A549 (cell line): Measurements from ENCODE around the gene FADS3. TPM values are rescaled to one million over a fixed set of nuclear protein-coding genes. Genes with fewer than 3 reads are reported as not detected.
A peak's percentile ranks its signal among the peaks of the same experiment; 100 is the strongest.

Experiments
- ATAC-seq, 2 experiments: fragments of 200-7000 bp in 1 of 2; fragments of >200 bp in 1 of 2; cut with Nextera tagmentation in 1 of 2; cut with Tn5 transposase in 1 of 2; 3 replicates each; pipeline versions ENCODE4 v1.8.0 to v1.9.1; 2018 to 2020; ENCODE audit warnings: mild to moderate bottlenecking in 1 of 2, moderate library complexity in 1 of 2
- CTCF ChIA-PET: fragments of 300-600 bp; sonication (Branson Sonifier 250); formaldehyde crosslinking; extraction: SDS; loops from one replicate; lab custom pipeline; 2021; ENCODE audit warnings: antibody characterized with exemption, inconsistent platforms; lab: Yijun Ruan, JAX
- POLR2A ChIA-PET: fragments of 350-600 bp; formaldehyde crosslinking; extraction: SDS; loops from one replicate; lab custom pipeline; 2021; ENCODE audit warnings: antibody characterized with exemption, inconsistent platforms; lab: Yijun Ruan, JAX
- DNase-seq, 2 experiments: peaks; one replicate each; pipeline versions ENCODE4 v3.0.0 to v3.0.0-alpha.2; 2011 to 2016; ENCODE audit warnings: low read depth in 1 of 2, low spot score in 1 of 2
- FAIRE-seq: peaks from 2 replicates; lab custom pipeline; 2011; peaks lifted over from hg19 to GRCh38; lab: Jason Lieb, UNC
- H3K27ac ChIP-seq, 2 experiments: fragments of >200 bp; sonication (Bioruptor Twin); formaldehyde crosslinking; 3 replicates each; pipeline ENCODE4 v1.5.1; 2016 to 2017
- H3K4me1 ChIP-seq: fragments of >200 bp; sonication (Bioruptor Twin); formaldehyde crosslinking; 3 replicates; pipeline ENCODE4 v1.6.1; 2016
- H3K4me2 ChIP-seq: fragments of >200 bp; sonication (Bioruptor Twin); formaldehyde crosslinking; 3 replicates; pipeline ENCODE4 v1.6.1; 2016
- H3K4me3 ChIP-seq: fragments of >200 bp; sonication (Bioruptor Twin); formaldehyde crosslinking; 3 replicates; pipeline ENCODE4 v1.5.1; 2016
- H3K9me3 ChIP-seq: fragments of >200 bp; sonication (Bioruptor Twin); formaldehyde crosslinking; 3 replicates; pipeline ENCODE4 v1.6.1; 2016
- CBX2 ChIP-seq: fragments of 200-600 bp; sonication (generic); IDR thresholded peaks from 2 replicates; pipeline ENCODE4 v1.6.1; 2016; ENCODE audit warnings: low read depth, mild to moderate bottlenecking, borderline replicate concordance
- CHD2 ChIP-seq: fragments of 150-350 bp; IDR thresholded peaks from 2 replicates; pipeline ENCODE4 v1.6.1; 2014; ENCODE audit warnings: low read length; ENCODE audit not compliant: partially characterized antibody
- CHD4 ChIP-seq: fragments of 200-600 bp; sonication (generic); IDR thresholded peaks from 2 replicates; pipeline ENCODE4 v1.6.1; 2016; ENCODE audit warnings: antibody characterized with exemption, mild to moderate bottlenecking, borderline replicate concordance
- EHF ChIP-seq: fragments of 250-450 bp; sonication (Bioruptor Pico); IDR thresholded peaks from 2 replicates; pipeline ENCODE4 v1.5.0; 2020; ENCODE audit warnings: mild to moderate bottlenecking
- EP300 ChIP-seq, 2 experiments: fragments of >200 bp; sonication (Bioruptor Twin); formaldehyde crosslinking; IDR thresholded peaks; 2 replicates in 1 of 2; 3 replicates in 1 of 2; pipeline ENCODE4 v1.6.1; 2016 to 2017
- ESRRA ChIP-seq: fragments of 150-350 bp; IDR thresholded peaks from 2 replicates; pipeline ENCODE4 v1.6.1; 2014; ENCODE audit warnings: mild to moderate bottlenecking, low read length, borderline replicate concordance
- FOXS1 ChIP-seq: fragments of 250-450 bp; sonication (Bioruptor Pico); IDR thresholded peaks from 2 replicates; pipeline ENCODE4 v1.5.0; 2020; ENCODE audit warnings: mild to moderate bottlenecking, moderate library complexity
- GATA3 ChIP-seq: IDR thresholded peaks from 2 replicates; pipeline ENCODE4 v1.6.1; 2012; ENCODE audit warnings: borderline replicate concordance
- HDAC2 ChIP-seq: fragments of 200-600 bp; sonication (generic); IDR thresholded peaks from 2 replicates; pipeline ENCODE4 v1.6.1; 2016
- HEYL ChIP-seq: fragments of 250-450 bp; sonication (Bioruptor Pico); IDR thresholded peaks from 2 replicates; pipeline ENCODE4 v1.8.0; 2021; ENCODE audit warnings: mild to moderate bottlenecking, moderate library complexity
- JUN ChIP-seq, 2 experiments: fragments of >200 bp; sonication (Bioruptor Twin); formaldehyde crosslinking; IDR thresholded peaks; 2 replicates in 1 of 2; 3 replicates in 1 of 2; pipeline ENCODE4 v1.6.1; 2016 to 2017
- KDM5A ChIP-seq: fragments of 200-600 bp; sonication (generic); IDR thresholded peaks from 2 replicates; pipeline ENCODE4 v1.6.1; 2016; ENCODE audit warnings: antibody characterized with exemption, mild to moderate bottlenecking
- MAZ ChIP-seq: fragments of 150-350 bp; IDR thresholded peaks from 2 replicates; pipeline ENCODE4 v1.6.1; 2014; ENCODE audit warnings: antibody characterized with exemption, low read depth, low read length, borderline replicate concordance
- MYC ChIP-seq: IDR thresholded peaks from 2 replicates; pipeline ENCODE4 v1.6.1; 2012; ENCODE audit warnings: mild to moderate bottlenecking, inconsistent platforms, low read length, improper control_type of control experiment, borderline replicate concordance
- NFE2L2 ChIP-seq: fragments of 150-350 bp; conservative IDR thresholded peaks from 2 replicates; pipeline ENCODE4 v1.6.1; 2014; ENCODE audit warnings: low read length
- NR3C1 ChIP-seq: fragments of >200 bp; sonication (Bioruptor Twin); formaldehyde crosslinking; IDR thresholded peaks from 3 replicates; pipeline ENCODE4 v1.6.1; 2017
- POLR2A ChIP-seq: IDR thresholded peaks from 2 replicates; pipeline ENCODE4 v1.6.1; 2012; ENCODE audit warnings: mild to moderate bottlenecking, low read length
- POLR2AphosphoS2 ChIP-seq: conservative IDR thresholded peaks from 2 replicates; pipeline ENCODE4 v1.6.1; 2012; ENCODE audit warnings: low read length, improper control_type of control experiment, inconsistent platforms
- RAD21 ChIP-seq, 2 experiments: fragments of >200 bp in 1 of 2; sonication (Bioruptor Twin) in 1 of 2; formaldehyde crosslinking in 1 of 2; IDR thresholded peaks in 1 of 2; conservative IDR thresholded peaks in 1 of 2; 2 replicates in 1 of 2; 3 replicates in 1 of 2; pipeline ENCODE4 v1.6.1; 2012 to 2018; ENCODE audit warnings: inconsistent platforms in 1 of 2
- RCOR1 ChIP-seq: fragments of 150-350 bp; IDR thresholded peaks from 2 replicates; pipeline ENCODE4 v1.6.1; 2014; ENCODE audit warnings: antibody characterized with exemption, low read length, low read depth
- RFX5 ChIP-seq: fragments of 450-650 bp; IDR thresholded peaks from 2 replicates; pipeline ENCODE4 v1.7.1; 2014; ENCODE audit warnings: antibody characterized with exemption, mild to moderate bottlenecking, moderate library complexity
- SMC3 ChIP-seq: fragments of >200 bp; sonication (Bioruptor Twin); formaldehyde crosslinking; IDR thresholded peaks from 3 replicates; pipeline ENCODE4 v1.6.1; 2018; ENCODE audit warnings: inconsistent platforms
- SREBF2 ChIP-seq: fragments of 450-650 bp; IDR thresholded peaks from 2 replicates; pipeline ENCODE4 v1.6.1; 2014; ENCODE audit warnings: mild to moderate bottlenecking, moderate library complexity
- TFCP2L1 ChIP-seq: fragments of 250-450 bp; sonication (Bioruptor Pico); IDR thresholded peaks from 2 replicates; pipeline ENCODE4 v1.5.0; 2021; ENCODE audit warnings: mild to moderate bottlenecking
- TP53 ChIP-seq: fragments of 250-450 bp; sonication (Bioruptor Pico); IDR thresholded peaks from 2 replicates; pipeline ENCODE4 v1.5.0; 2021; ENCODE audit warnings: mild to moderate bottlenecking, moderate library complexity
- ZFP36 ChIP-seq: fragments of 450-650 bp; IDR thresholded peaks from 2 replicates; pipeline ENCODE4 v1.6.1; 2014; ENCODE audit warnings: borderline replicate concordance; ENCODE audit not compliant: partially characterized antibody
- ZSCAN20 ChIP-seq: fragments of 250-450 bp; sonication (Bioruptor Pico); IDR thresholded peaks from 2 replicates; pipeline ENCODE4 v1.8.0; 2022; ENCODE audit warnings: mild to moderate bottlenecking, moderate library complexity
- WGBS: methylation state at CpG from one replicate; pipeline ENCODE4 v1.1.6; 2017; ENCODE audit errors: missing lambda C conversion rate; 5-methylcytosine and 5-hydroxymethylcytosine counted together
- polyA plus RNA-seq, 4 experiments: library from polyadenylated mRNA; depleted of rRNA in 3 of 4; stranded (reverse); fragments of >200 nt; fragmentation: RNase III in 1 of 4; extraction: RNeasy Plus Mini Kit Qiagen cat#74134 plus additional on column Dnase treatment in 1 of 4; gene quantifications; 2 replicates in 3 of 4; 3 replicates in 1 of 4; pipeline ENCODE4 v1.2.3, GENCODE V29; 2011 to 2017
- TF ChIP-seq, protein P1 (sequence below): IDR thresholded peaks from 2 replicates; pipeline ENCODE4 v1.6.1; 2012
- TF ChIP-seq, protein P2 (sequence below): IDR thresholded peaks from 2 replicates; pipeline ENCODE4 v1.6.1; 2012
- TF ChIP-seq, protein P3 (sequence below): fragments of 450-650 bp; IDR thresholded peaks from 2 replicates; pipeline ENCODE4 v1.6.1; 2014; ENCODE audit warnings: antibody characterized with exemption

FADS3 gene
- polyA plus RNA-seq, 2 of the 4 experiments (the other 2 are of a cell fraction): 17.5 to 36.3 TPM

DNA sequence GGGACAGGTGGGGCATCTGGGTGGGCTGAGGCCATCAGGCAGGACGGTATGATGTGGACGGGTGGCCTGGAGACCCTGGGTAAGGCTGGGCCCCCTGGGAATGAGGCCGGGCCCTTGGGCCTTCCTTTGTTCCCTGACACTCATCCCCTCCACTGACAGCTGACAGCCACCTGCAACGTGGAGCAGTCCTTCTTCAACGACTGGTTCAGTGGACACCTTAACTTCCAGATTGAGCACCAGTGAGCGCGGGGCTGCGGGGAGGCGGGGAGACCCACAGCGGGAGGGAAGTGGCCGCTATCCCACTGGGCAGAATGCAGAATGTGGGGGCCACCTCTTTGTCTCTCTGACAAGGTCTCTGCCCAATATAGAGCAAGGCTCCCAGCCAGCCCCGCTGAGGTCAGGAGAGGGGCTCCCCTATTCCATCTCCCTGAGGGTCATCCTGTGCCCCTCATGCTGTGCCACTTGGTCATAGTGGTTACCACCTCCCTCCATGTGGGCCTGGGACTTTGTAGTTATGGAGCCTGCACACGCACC is 27.7 kb downstream of the FADS3 start:
- no peak; a peak in 1 of 6 replicates for ATAC-seq
- no peak overlapping the region for H3K27ac ChIP-seq
- WGBS: 96% methylated on average over 12 of the region's 13 CpGs
- FAIRE-seq: no peak
- CTCF ChIA-PET: interaction anchor here (1.4 to 1.8 kb wide), 3 partner anchors 34 to 218 kb away, joined by 3 to 6 read pairs (median 5); no protein-coding TSS in a partner anchor
- no peak overlapping the region for H3K4me3 ChIP-seq
- TF ChIP-seq TP53 (CRISPR knock-in tag): no peak
- no peak for TF ChIP-seq RFX5
- TF ChIP-seq RCOR1: no peak
- TF ChIP-seq ZFP36: no peak
- TF ChIP-seq ESRRA: no peak
- TF ChIP-seq POLR2A: no peak
- TF ChIP-seq ZSCAN20 (CRISPR knock-in tag): no peak
- no peak for TF ChIP-seq NR3C1
- TF ChIP-seq MAZ: no peak
- TF ChIP-seq RAD21 (conservative IDR thresholded peaks at IDR 0.05 in 1 of 2, IDR thresholded peaks at IDR 0.05 in 1 of 2): no peak
- no peak overlapping the region for H3K4me2 ChIP-seq
- no peaks in the 10 kb centered on the region for H3K9me3 ChIP-seq
- POLR2A ChIA-PET: no interaction called here
- no peak for DNase-seq
- no peaks in the 10 kb centered on the region; the same call in 2 of the 3 replicates for H3K4me1 ChIP-seq

DNA sequence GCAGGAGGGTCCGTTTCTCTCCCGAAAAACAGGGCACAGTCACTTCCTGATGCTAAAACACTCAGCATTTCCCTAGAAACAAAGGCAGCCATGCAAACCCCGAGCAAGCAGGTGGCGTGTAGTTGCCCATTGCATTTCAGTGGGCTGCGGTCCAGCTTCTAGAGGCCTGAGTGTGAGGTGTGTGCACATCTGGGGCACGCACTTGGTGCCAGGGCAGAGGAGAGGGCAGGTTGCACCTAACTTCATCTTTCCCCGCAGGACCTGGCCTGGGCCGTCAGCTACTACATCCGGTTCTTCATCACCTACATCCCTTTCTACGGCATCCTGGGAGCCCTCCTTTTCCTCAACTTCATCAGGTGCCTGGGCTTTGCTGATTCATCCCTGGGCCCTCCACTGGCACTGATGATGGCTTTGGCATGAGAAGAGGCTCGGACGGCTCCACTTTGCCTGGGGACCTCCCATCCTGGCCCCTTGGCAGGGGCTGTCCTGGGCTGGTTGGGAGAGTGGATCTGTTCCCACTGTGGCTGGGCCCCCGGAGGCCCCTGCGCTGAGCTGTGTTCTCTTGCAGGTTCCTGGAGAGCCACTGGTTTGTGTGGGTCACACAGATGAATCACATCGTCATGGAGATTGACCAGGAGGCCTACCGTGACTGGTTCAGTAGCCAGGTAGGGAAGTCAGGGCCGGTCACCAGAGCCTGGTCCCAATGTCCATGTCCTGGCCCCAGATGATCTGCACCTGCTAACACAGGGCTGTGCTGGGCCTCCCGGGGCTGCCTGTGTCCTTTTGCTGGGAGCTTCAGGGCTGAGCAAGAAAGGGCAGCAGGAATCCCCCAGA is 28.4 kb downstream of the FADS3 start:
- ChIA-PET POLR2A (no interaction called here), CTCF (interaction anchor here (1.4 to 1.8 kb wide), 6 partner anchors 8 to 219 kb away, joined by 3 to 6 read pairs (median 5); no protein-coding TSS in a partner anchor)
- TF ChIP-seq TFCP2L1 (CRISPR knock-in tag) (no peak), TP53 (CRISPR knock-in tag) (no peak), HDAC2 (no peak), KDM5A (no peak), FOXS1 (CRISPR knock-in tag) (no peak), JUN (IDR thresholded peaks at IDR 0.05) (no peak), SMC3 (no peak), EHF (no peak)
- TF ChIP-seq, protein P1, sequence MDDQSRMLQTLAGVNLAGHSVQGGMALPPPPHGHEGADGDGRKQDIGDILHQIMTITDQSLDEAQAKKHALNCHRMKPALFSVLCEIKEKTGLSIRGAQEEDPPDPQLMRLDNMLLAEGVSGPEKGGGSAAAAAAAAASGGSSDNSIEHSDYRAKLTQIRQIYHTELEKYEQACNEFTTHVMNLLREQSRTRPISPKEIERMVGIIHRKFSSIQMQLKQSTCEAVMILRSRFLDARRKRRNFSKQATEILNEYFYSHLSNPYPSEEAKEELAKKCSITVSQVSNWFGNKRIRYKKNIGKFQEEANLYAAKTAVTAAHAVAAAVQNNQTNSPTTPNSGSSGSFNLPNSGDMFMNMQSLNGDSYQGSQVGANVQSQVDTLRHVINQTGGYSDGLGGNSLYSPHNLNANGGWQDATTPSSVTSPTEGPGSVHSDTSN: no peak

DNA sequence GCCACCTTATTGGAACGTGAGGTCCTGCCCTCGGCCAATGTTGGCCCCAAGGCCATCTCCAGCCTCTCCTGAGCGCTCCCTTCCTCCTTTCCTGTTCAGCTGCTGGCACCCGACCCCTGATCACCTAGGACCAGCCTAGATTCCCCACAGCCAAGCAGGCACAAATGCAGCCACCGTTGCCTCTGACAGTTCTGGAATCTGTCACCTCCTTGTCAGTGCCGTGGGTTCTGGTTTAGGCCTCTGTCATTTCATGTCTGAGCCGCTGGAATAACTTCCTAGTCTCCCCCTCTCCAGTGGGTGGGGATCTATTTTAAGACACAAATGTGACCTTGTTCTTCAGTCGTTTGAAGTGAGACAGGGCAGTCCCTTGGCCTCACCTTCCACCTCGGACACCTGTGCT is 29.7 kb downstream of the FADS3 start:
- DNase-seq (no peak), FAIRE-seq (no peak), ATAC-seq (no peak)
- Histone ChIP-seq H3K9me3 (no peaks in the 10 kb centered on the region), H3K4me3 (no peak overlapping the region), H3K4me1 (no peaks in the 10 kb centered on the region), H3K27ac (no peak overlapping the region), H3K4me2 (no peak overlapping the region)
- CTCF ChIA-PET: interaction anchor here (1.4 to 1.7 kb wide), 4 partner anchors 9 to 86 kb away, joined by 3 to 5 read pairs (median 4); no protein-coding TSS in a partner anchor
- POLR2A ChIA-PET: no interaction called here
- WGBS: 85% methylated on average over 8 of the region's 9 CpGs
- TF ChIP-seq HEYL (CRISPR knock-in tag) (no peak), MYC (no peak), MAZ (no peak), JUN (IDR thresholded peaks at IDR 0.05) (no peak), KDM5A (no peak), SMC3 (no peak), POLR2AphosphoS2 (no peak), SREBF2 (no peak), CBX2 (no peak), CHD2 (no peak), GATA3 (no peak), POLR2A (no peak), EP300 (IDR thresholded peaks at IDR 0.05) (no peak), NFE2L2 (no peak), CHD4 (no peak)
- TF ChIP-seq, protein P2, sequence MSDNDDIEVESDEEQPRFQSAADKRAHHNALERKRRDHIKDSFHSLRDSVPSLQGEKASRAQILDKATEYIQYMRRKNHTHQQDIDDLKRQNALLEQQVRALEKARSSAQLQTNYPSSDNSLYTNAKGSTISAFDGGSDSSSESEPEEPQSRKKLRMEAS: no peak
- TF ChIP-seq, protein P3, sequence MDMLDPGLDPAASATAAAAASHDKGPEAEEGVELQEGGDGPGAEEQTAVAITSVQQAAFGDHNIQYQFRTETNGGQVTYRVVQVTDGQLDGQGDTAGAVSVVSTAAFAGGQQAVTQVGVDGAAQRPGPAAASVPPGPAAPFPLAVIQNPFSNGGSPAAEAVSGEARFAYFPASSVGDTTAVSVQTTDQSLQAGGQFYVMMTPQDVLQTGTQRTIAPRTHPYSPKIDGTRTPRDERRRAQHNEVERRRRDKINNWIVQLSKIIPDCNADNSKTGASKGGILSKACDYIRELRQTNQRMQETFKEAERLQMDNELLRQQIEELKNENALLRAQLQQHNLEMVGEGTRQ: no peak

More for the DNA sequence above, 28.4 kb downstream of the FADS3 start:
- no peak overlapping the region for H3K4me2 ChIP-seq
- H3K9me3 ChIP-seq: no peaks in the 10 kb centered on the region
- H3K4me1 ChIP-seq: no peaks in the 10 kb centered on the region
- FAIRE-seq (no peak), ATAC-seq (peak; percentile 10 to 12; a peak in 3 of 6 replicates), DNase-seq (no peak)
- WGBS: 88% methylated on average over 13 of the region's 18 CpGs
- no peak overlapping the region for H3K4me3 ChIP-seq
- H3K27ac ChIP-seq: no peak overlapping the region
